ENCODE results near the gene PPFIA2.

DNA sequence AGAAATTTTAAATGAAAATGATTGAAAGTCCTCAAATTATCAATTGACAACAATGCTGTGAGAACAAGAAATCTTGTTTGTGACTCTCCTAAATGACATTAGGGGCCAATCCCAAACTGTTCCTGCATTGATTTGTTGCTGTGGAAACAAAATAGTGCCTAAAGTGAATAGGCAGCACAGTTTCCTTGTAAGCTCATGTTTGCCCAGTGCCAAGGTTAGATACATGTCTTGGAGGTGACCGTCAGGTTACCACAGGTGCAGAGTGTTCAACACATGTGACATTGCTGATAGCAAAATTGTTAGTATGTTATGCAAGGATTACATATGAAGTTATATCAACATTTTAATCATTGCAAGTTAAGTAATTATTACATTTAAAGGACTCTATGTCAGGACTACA lies 388.7 kb downstream of the PPFIA2 start:
- TF ChIP-seq, protein P1, sequence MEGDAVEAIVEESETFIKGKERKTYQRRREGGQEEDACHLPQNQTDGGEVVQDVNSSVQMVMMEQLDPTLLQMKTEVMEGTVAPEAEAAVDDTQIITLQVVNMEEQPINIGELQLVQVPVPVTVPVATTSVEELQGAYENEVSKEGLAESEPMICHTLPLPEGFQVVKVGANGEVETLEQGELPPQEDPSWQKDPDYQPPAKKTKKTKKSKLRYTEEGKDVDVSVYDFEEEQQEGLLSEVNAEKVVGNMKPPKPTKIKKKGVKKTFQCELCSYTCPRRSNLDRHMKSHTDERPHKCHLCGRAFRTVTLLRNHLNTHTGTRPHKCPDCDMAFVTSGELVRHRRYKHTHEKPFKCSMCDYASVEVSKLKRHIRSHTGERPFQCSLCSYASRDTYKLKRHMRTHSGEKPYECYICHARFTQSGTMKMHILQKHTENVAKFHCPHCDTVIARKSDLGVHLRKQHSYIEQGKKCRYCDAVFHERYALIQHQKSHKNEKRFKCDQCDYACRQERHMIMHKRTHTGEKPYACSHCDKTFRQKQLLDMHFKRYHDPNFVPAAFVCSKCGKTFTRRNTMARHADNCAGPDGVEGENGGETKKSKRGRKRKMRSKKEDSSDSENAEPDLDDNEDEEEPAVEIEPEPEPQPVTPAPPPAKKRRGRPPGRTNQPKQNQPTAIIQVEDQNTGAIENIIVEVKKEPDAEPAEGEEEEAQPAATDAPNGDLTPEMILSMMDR (IDR thresholded peaks at IDR 0.05; ENCODE audit: insufficient read depth, low read depth, low read length) = no peak
- no peak for TF ChIP-seq EZH2 (IDR thresholded peaks at IDR 0.05; ENCODE audit: insufficient read depth, low read length)

All from astrocyte (in vitro differentiated cells and primary cell).